GM19035 (cell line): Measurements from ENCODE around the gene PTPN14.
"Not testable (repeated sequence)": the region's sequence is repeated elsewhere in the genome, so short reads cannot be mapped to it uniquely, and the experiment has no call there.

Experiments used
- ATAC-seq: cut with Tn5 transposase; IDR thresholded peaks from one replicate; pipeline ENCODE4 v1.9.1; 2021; ENCODE audit not compliant: unreplicated experiment

PTPN14 gene

DNA sequence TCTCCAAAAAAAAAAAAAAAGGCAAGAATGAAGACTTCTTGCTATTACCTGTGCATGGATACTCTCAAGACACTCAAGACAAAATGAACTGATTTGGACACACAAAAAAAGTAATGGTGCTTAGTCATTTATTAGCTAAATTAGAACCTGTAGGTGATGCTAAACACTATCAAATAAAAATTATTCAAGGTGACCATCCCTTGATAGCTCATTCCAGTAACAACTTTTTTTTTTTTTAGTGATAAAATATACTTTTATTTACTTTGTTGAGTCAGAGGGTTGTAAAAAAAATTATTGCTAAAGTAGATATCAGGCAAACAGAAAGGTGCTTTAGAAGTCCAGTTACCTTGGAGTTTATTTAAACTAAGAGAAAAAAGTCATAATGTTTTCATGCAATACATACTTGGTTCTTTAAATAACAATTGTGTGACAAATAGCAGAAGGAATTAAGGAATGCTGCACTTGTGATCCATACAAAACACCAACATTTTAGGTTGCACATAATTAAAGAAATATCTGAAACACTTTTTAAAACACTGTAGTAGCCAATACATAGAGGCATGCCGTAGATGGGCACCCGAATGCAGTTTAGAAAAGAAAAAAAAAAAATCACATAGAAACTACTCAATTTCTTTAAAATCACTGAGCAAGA lies 69.3 kb downstream of the PTPN14 start:
- ATAC-seq: not testable (repeated sequence)

GRCh38 chr1:214476986-214477870 lies 74.2 kb downstream of the PTPN14 start:
- ATAC-seq: no peak

DNA sequence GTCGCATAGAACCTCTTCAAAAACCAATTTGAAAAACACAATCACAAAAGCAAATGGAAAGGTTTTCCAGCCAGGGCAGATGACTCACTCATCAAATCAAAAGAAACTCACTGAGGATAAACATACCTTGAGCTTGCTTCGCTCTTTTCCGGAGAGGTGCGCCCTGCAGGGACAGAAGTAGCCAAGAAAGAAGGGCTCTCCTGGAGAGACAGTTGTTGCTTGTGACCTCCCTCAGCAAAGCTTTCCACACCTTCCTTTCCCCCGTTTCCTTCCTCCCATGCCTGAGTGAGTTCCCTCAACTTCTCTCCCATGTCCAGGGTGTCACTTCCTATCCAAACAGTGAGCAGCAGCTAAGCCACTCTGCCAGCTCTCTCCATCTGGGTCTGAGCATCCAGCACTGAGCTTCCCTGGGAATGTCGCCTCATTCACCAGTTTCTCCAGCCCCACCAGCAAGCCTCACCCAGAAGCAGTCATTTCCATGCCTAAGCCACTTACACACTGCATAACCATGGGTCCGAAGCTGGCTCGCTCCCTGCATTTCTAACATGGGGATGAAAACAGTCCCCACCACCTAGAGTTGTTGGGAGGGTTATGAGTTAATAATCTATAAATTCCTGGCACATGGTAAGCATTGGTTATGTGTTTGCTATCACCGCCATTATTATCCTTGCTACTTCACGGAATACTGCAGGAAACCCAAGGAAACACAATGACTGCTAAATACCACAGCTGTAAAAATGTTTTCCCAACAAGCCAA lies 75.0 kb downstream of the PTPN14 start:
- no peak for ATAC-seq

GRCh38 chr1:214475746-214476145 lies 75.7 kb downstream of the PTPN14 start:
- no peak for ATAC-seq

DNA sequence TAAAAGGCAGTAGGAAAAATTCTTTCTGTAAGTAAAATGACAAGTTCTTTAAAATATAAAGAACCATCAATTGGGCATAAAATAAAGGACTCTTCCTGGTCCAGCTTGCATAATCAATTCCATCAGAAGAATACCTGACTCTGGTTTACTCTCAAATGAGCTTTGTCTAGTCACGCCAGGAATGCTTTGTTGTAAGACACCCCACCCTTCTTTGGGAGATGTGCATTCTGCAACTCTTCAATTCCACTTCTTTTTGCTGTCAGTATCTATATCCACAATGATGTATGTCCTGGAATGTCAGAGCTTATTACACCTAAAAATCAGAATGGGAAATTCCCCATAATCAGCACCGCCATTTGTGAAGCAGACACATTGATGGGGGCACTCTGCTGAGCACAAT lies 76.1 kb downstream of the PTPN14 start:
- no peak for ATAC-seq

DNA sequence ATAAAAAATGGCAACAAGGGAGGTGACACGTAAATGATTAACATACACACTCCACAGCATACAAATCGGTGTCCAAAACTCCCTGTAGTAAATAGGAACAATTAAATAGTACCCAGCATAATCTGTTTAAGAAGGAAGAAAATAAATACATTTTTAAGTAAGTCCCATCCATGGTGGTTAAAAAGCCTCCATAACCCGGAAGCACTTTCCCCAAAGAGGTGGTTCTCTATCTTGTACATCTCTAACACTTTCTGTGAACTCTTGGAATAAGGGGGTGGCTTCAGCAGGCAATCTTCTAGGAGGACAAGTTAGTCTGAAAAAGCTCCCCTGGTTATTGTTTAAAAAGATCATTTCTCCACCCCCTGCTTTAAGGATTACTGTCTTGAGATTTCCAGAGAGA lies 76.9 kb downstream of the PTPN14 start:
- no peak for ATAC-seq

- no peak for ATAC-seq
These were observed 77.5 kb downstream of the PTPN14 start for GRCh38 chr1:214473862-214474261.

DNA sequence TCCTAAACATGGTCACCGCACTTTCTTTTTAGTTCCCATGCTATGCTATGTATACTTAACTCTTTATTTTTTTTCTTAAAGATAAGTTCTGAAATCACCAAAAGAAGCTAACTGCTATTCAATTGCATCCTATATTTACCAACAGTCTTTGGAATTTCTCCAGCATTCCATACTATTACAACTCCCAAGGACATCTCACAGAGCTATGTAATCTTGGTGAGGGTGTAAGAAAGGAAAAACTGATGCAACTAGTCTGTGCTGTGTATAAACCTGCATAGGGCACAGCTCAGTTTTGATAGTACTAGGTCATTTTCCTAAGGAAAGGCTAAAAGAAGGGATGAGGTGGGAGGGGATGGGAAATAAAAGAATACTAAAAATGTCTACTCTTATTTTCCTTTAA lies 78.0 kb downstream of the PTPN14 start:
- ATAC-seq: no peak

GRCh38 chr1:214472364-214472763 lies 79.0 kb downstream of the PTPN14 start:
- ATAC-seq: no peak

GRCh38 chr1:214471458-214471857 lies 79.9 kb downstream of the PTPN14 start:
- no peak for ATAC-seq

DNA sequence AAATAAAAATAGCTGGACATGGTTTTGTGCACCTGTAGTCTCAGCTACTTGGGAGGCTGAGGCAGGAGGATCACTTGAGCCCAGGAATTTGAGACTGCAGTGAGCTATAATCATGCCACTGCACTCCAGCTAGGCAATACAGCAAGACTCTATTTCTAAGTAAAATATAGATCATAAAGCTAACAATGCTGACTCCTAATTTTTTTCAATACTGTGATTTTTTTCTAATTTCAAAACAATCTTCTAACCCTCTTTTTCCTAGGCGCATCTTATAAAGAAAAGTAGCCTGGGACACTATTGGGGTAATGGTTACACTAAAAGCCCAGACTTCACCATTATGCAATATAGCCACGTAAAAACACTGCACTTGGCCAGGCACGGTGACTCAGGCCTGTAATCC lies 81.3 kb downstream of the PTPN14 start:
- ATAC-seq: no peak

DNA sequence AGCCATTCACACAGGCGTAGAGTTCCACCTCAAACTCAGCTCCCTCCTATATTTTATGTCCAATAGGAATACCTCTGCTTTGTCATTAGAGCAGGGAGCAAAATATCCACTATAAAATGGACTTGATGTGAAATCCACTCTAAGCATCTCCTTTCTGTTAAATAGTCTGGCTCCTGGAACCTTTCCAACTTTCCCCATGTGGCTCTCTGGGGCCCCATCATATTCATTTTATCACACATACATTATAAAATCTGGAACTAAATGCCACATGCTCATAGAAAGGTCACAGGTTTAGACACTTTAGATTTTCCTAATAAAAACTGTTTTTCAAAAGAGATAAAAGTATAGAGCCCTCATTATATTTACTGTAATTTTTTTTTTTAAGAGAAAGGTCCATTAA lies 82.1 kb downstream of the PTPN14 start:
- ATAC-seq: no peak

DNA sequence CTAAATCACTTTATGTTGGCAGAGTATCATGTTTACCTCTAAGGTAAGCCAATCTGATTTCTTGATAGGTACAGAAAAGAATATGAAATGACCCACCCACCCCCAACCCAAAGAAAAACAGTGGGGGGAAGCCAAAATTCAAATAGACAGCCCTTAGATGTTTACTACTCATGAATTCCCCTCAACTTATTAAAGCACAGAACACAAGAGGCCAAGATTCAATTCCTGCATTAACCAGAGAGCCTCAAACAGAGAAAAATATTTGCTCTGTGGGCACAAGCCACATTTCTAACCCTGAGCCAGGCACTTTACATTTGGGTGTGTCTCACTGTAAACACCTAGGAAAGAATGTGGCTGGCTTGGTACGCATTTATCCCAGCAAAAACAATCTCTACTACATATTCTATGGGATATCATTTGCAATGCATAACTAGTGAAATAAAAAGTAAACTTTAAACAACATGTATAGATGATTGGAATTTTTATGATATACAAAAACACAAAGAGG lies 84.3 kb downstream of the PTPN14 start:
- ATAC-seq: no peak

DNA sequence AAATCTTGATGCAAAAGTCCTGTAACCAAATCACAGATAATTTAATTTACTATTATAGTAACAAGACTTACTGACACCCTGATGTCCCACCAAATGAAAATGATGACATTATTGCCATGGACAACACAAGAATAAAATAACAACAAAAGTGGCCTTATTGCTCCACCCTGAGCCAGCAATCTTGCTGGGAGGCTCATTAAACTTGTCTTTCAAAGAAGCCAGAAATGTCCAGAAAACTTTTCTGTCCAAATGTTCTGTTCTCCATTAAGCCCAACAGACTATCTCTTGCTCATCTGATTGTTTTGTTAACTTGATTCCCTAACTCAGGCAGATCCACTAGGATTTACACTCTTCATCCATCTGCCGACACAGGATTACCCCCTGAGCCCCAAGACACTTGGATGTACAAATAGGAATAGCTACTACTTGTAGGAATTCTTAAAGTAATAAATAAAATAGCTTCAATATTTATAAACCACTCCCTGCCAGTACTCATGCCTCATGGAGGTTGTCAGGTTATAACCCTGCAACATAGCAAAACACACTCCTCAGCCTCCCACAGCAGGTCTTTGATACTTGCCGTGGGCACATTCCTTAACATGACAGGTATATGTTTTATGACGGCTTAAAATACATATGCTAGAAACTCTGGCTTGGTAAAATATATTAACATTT lies 84.9 kb downstream of the PTPN14 start:
- ATAC-seq: no peak

GRCh38 chr1:214464445-214465287 lies 86.7 kb downstream of the PTPN14 start:
- no peak for ATAC-seq

DNA sequence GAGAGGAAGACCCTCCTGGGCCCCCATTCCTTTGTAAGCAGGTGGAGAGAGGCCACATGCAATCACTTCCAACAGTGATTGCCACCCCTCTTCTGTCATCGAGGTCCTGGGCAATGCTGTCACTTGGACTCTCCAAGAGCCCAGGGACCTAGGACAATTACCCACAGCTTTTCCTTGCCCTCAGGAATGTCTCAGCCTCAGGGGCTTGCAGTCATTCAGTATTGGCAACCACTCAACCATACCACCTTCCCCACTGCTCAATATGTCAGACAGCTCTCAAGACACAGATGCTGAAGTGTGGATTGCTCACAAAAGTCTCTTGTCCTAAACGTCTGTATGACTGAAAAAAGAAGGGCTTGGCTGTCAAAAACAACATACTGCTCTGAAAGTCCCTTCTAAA lies 87.8 kb downstream of the PTPN14 start:
- ATAC-seq: no peak

- no peak for ATAC-seq
These were observed 88.5 kb downstream of the PTPN14 start for GRCh38 chr1:214462882-214463281.

DNA sequence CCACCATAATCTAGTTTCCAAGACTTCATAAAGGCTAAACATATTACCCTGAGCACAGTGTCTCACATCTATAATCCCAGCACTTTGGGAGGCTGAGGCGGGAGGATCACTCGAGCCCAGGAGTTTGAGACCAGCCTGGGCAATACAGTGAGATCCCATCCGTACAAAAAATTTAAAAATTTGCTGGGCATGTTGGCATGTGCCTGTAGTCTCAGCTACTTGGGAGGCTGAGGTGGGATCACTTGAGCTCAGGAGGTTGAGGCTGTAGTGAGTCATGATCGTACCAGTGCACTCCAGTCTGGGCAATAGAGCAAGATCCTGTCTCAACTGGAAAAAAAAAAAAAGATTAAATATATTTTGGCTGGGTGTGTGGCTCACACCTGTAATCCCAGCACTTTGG lies 90.1 kb downstream of the PTPN14 start:
- ATAC-seq: no peak

DNA sequence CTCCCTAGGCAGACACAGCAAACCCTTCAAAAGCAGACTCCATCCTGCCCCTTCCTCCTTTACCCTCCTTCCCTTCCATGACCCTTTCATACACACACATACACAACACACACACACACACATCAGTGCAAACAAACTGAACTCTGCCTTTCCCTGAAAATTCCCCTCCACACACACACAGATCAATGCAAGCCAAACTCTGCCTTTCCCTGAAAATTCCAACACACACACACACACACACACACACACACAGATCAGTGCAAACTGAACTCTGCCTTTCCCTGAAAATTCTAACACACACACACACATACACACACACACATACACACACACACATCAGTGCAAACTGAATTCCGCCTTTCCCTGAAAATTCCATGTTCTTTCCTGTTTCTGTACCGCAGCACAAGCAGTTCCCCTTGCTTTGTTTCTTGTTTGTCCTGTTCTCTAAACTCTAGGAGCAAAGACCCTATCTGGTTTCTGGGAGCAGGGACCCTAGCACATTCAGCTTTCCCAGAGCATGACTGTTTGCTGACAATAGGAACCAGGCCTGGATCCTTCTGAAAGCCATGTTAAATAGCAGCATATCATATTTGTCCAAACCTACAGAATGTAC lies 91.0 kb downstream of the PTPN14 start:
- ATAC-seq: no peak

GRCh38 chr1:214459895-214460294 lies 91.5 kb downstream of the PTPN14 start:
- ATAC-seq: no peak
